Fibroblast of villous mesenchyme (primary cell): ENCODE measurements around the gene SNCAIP. TPM values are rescaled to one million over a fixed set of nuclear protein-coding genes. Genes with fewer than 3 reads are reported as not detected.

ENCODE experiments used
- DNase-seq: peaks from one replicate; pipeline ENCODE4 v3.0.0-alpha.2; 2010; ENCODE audit warnings: low read depth
- H3K4me3 ChIP-seq: 2 replicates; pipeline ENCODE4 v1.5.1; 2011; ENCODE audit warnings: low read depth, mild to moderate bottlenecking, low read length
- total RNA-seq: library from RNA; depleted of rRNA; stranded (reverse); fragments of >200 nt; gene quantifications from 2 replicates; pipeline ENCODE4 v1.2.3, GENCODE V29; 2012
- TF ChIP-seq, protein P1 (sequence below): IDR thresholded peaks from 2 replicates; pipeline ENCODE4 v1.5.1; 2012; ENCODE audit warnings: low read depth, mild to moderate bottlenecking, low read length; ENCODE audit not compliant: insufficient read depth

The SNCAIP gene
- total RNA-seq, 1 donor, result 19.0 TPM

DNA sequence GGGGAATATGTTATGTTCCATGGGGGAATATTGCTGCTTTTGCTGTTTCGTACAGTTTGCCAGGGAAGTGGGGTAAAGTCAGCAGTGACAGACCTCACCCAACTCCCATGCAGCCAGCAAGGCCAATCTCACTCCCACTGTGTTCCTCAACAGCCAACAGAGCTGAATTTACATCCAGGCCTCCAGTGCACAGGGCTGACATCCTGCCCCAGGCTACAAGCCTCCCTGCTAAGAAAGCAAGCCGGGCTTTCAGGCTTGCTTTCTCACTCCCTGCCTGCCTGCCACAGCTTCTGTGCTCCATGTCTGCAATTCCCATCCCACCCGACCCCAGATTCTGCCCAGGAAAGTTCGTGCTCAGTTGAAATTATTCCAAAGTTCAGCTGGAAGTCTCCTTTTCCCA, 25.5 kb upstream of the SNCAIP start:
- TF ChIP-seq, protein P1, sequence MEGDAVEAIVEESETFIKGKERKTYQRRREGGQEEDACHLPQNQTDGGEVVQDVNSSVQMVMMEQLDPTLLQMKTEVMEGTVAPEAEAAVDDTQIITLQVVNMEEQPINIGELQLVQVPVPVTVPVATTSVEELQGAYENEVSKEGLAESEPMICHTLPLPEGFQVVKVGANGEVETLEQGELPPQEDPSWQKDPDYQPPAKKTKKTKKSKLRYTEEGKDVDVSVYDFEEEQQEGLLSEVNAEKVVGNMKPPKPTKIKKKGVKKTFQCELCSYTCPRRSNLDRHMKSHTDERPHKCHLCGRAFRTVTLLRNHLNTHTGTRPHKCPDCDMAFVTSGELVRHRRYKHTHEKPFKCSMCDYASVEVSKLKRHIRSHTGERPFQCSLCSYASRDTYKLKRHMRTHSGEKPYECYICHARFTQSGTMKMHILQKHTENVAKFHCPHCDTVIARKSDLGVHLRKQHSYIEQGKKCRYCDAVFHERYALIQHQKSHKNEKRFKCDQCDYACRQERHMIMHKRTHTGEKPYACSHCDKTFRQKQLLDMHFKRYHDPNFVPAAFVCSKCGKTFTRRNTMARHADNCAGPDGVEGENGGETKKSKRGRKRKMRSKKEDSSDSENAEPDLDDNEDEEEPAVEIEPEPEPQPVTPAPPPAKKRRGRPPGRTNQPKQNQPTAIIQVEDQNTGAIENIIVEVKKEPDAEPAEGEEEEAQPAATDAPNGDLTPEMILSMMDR, result no peak
- no peak overlapping the region for H3K4me3 ChIP-seq
- DNase-seq, result no peak

DNA sequence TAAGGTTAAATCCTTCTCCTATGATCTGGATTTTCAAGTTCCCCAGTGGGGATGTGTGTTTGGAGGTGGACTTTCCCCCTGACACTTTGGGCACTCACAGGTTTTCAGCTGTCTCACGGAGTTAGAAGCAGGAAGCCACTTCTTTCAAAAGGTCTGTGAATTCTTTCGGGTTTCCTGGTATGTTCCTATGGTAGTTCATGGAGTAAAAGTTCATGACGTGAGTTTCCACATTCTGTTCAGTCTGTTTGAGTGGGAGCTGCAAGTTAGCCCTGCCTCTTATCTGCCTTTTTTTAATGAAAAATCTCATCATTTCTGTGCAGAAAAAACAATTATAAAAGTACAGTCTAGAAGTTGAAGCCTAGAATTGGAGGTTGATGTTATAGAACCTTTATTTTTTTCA, 24.9 kb upstream of the SNCAIP start:
- no peak overlapping the region for H3K4me3 ChIP-seq
- DNase-seq, result peak; percentile 25
- TF ChIP-seq, protein P1, result no peak

DNA sequence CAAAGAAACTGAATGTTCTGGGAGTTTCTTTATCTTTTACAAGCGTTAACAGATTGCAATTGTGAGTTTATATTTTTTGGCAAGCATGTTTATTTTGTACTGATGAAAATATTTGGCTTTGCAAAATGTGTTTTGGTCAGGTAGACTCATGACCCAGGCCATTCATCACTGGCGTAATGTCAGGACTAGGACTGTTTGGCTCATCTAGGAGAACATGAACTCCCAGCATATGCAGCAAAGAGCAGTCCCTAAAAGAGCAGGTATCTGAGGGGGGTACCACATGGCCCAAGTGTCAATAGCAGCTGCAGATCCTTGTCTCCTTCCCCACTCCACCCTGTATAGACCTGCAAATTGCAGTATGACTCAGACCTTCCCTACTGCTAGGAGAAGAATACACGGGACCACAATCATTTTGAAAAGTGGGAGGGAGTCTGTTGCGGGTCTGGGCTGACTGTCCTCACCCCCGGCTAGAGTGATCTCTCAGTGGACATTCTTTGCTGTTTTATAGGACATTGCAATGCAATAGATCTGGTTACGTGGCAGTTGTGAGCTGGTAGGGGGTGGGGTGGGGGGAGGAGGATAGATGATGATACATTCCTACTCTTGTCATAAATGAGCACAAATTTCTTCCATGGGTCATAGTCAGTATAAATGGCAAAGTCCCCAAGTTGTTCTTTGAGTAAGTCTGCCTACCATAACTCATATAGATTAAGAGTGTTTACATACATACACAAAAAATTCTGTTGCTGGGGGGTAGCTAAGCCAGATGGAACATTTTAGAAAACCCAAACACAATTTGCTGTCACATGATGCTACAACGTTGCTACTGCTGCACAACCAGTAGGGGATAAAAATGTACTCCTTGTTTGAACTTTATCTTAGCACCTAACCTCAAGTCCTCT, 20.8 kb upstream of the SNCAIP start:
- no peak overlapping the region for H3K4me3 ChIP-seq
- TF ChIP-seq, protein P1, result no peak
- peak; percentile 62 for DNase-seq

DNA sequence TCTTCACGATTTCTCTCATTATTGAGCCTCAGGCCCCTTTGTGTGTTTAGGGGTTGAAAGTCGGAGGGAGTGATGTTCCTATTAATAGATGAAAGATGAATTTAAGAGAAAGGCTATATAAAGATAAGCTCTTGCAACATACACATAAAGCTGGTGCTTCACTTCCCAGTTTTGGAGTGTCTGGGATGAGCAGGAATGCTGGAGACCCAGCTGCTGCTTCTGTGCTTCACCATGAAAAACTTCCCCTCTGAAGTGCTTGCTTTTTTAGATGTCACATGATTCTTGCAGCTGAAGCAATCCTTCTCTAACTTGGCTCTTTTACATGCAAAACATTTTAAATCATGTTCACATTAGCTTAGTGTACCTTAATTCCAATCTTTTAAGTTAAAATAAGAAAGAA, 19.7 kb upstream of the SNCAIP start:
- H3K4me3 ChIP-seq, result no peak overlapping the region
- TF ChIP-seq, protein P1, result no peak
- peak; percentile 88 for DNase-seq

DNA sequence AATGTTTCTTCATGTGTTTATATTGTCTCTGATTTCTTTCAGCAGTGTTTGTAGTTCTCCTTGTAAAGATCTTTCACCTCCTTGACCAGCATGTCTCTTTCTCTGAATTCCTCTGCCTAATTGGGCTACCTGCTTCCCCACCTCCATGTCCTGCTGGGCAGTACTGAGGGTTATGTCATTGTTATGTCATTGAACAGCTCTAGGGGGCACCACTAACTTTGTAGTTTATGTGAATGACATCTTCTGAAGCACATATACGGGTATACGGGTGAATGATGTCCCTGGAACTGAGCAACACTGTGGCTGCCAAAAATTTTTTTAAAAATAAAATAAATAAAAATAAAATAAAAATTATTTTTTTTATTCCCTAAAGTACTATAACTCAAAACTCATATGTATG, 16.9 kb upstream of the SNCAIP start:
- no peak for DNase-seq
- TF ChIP-seq, protein P1, result peak; percentile 43
- H3K4me3 ChIP-seq, result no peak overlapping the region

DNA sequence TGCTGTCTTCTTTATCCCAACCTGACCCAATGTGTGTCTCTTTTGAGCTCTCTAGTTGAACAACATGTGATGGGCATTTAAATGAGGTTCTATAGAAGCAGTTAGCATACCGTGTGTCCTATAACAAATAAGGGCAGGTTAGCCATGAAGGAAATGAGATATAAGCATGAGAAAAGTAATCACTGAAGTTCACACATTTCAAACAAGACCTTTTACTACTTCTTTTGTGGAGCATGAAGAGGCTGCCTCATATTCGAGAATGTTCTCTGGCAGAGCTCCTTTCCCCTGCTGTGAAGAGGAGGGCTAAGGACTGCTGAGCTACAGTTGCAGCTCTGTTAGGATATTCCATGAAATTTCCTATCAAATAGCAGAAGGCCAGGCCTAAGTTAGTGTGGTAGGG, 15.2 kb upstream of the SNCAIP start:
- no peak for DNase-seq
- TF ChIP-seq, protein P1, result no peak
- no peak overlapping the region for H3K4me3 ChIP-seq
